Ascending aorta (tissue), 2 donors: ENCODE measurements around the gene THNSL1. TPM values are rescaled to one million over a fixed set of nuclear protein-coding genes. Genes with fewer than 3 reads are reported as not detected.

ENCODE experiments used
- DNase-seq, 2 donors: peaks; one replicate each; pipeline ENCODE4 v3.0.0-alpha.2; 2019; ENCODE audit warnings: low spot score in 2 of 2
- H3K27ac ChIP-seq, 2 donors: fragments of 200-600 bp; sonication (generic); one replicate each; pipeline ENCODE4 v1.5.1; 2016 to 2017; ENCODE audit warnings: mild to moderate bottlenecking in 1 of 2
- H3K27me3 ChIP-seq: fragments of 200-600 bp; sonication (generic); one replicate; pipeline ENCODE4 v1.5.1; 2017
- H3K36me3 ChIP-seq, 2 donors: fragments of 200-600 bp; sonication (generic); one replicate each; pipeline ENCODE4 v1.5.1; 2016
- H3K4me1 ChIP-seq, 2 donors: fragments of 200-600 bp; sonication (generic); one replicate each; pipeline ENCODE4 v1.5.1; 2016 to 2017; ENCODE audit warnings: mild to moderate bottlenecking in 1 of 2
- H3K4me3 ChIP-seq, 2 donors: fragments of 200-600 bp; sonication (generic); one replicate each; pipeline ENCODE4 v1.5.1; 2016 to 2017; ENCODE audit warnings: mild to moderate bottlenecking in 1 of 2
- H3K9me3 ChIP-seq, 2 donors: fragments of 200-600 bp; sonication (generic); one replicate each; pipeline ENCODE4 v1.5.1; 2016
- CTCF ChIP-seq, 3 experiments: fragments of 200-600 bp in 2 of 3; fragments of 450-650 bp in 1 of 3; sonication (generic) in 2 of 3; IDR thresholded peaks; one replicate each; pipeline ENCODE4 v1.5.1; 2016 to 2019; ENCODE audit warnings: antibody characterized with exemption in 3 of 3, mild to moderate bottlenecking in 1 of 3, moderate library complexity in 1 of 3
- intact Hi-C: fragments of 100-400 bp; cut with DNase I; formaldehyde crosslinking; loops from one replicate; pipeline ENCODE4 v1.15.1; 2023
- total RNA-seq: library from RNA; depleted of rRNA; stranded (reverse); fragments of >200 nt; gene quantifications from one replicate; pipeline ENCODE4 v1.1.0, GENCODE V29; 2016

Gene THNSL1
- total RNA-seq, 1 donor from 2014 or later = 0.64 TPM

- H3K4me3 ChIP-seq = no peak overlapping the region
- DNase-seq = no peak
- H3K27ac ChIP-seq = no peak overlapping the region
- TF ChIP-seq CTCF (IDR thresholded peaks at IDR 0.05) = no peak
- no peaks in the 10 kb centered on the region for H3K4me1 ChIP-seq
- no peaks in the 10 kb centered on the region for H3K36me3 ChIP-seq
- no peaks in the 10 kb centered on the region for H3K9me3 ChIP-seq
- no peaks in the 10 kb centered on the region for H3K27me3 ChIP-seq
- intact Hi-C loops = no loop called here
These were observed 54.8 kb downstream of the THNSL1 start for GRCh38 chr10:25071227-25071626.

GRCh38 chr10:25072786-25073185 lies 56.4 kb downstream of the THNSL1 start:
- intact Hi-C loops = no loop called here
- DNase-seq = no peak
- Histone ChIP-seq H3K4me1 (no peaks in the 10 kb centered on the region), H3K27ac (no peak overlapping the region), H3K9me3 (no peaks in the 10 kb centered on the region), H3K4me3 (no peak overlapping the region), H3K36me3 (no peaks in the 10 kb centered on the region), H3K27me3 (no peaks in the 10 kb centered on the region)
- no peak for TF ChIP-seq CTCF (IDR thresholded peaks at IDR 0.05)

GRCh38 chr10:25075825-25076224 lies 59.4 kb downstream of the THNSL1 start:
- TF ChIP-seq CTCF (IDR thresholded peaks at IDR 0.05) = no peak
- H3K9me3 ChIP-seq = no peaks in the 10 kb centered on the region
- intact Hi-C loops = no loop called here
- no peaks in the 10 kb centered on the region for H3K27me3 ChIP-seq
- DNase-seq = no peak
- peaks cover 0 to 3% of the 10 kb centered on the region in 2 donors for H3K4me1 ChIP-seq
- H3K27ac ChIP-seq = no peak overlapping the region
- H3K4me3 ChIP-seq = no peak overlapping the region
- H3K36me3 ChIP-seq = no peaks in the 10 kb centered on the region

Other genes starting within 250 kb of the THNSL1 start
- 3.6 TPM for gene PRTFDC1, start 64.0 kb upstream of the THNSL1 start, total RNA-seq
- not detected for gene ENKUR, start 454 bp upstream of the THNSL1 start, total RNA-seq
- not detected for gene GPR158, start 158.4 kb downstream of the THNSL1 start, total RNA-seq